OCI-LY1 (cell line): ENCODE measurements around the gene CDC42BPB.

Source experiments
- CTCF ChIP-seq: fragments of 200-600 bp; sonication (generic), shearing (Covaris generic); IDR thresholded peaks from 2 replicates; pipeline ENCODE4 v1.5.1; 2017; ENCODE audit warnings: mild to moderate bottlenecking, antibody characterized with exemption, low read length, moderate library complexity, mixed read lengths
- EZH2 ChIP-seq: fragments of 200-600 bp; sonication (generic), shearing (Covaris generic); IDR thresholded peaks from 2 replicates; pipeline ENCODE4 v1.8.0; 2017; ENCODE audit warnings: borderline replicate concordance, mixed run types, mild to moderate bottlenecking, antibody characterized with exemption, low read length, moderate library complexity, mixed read lengths

- TF ChIP-seq EZH2 (no peak), CTCF (no peak)
Measured at GRCh38 chr14:102902523-102903247, 154.7 kb downstream of the CDC42BPB start.
